ENCODE measurements around the gene DDX10.

DNA sequence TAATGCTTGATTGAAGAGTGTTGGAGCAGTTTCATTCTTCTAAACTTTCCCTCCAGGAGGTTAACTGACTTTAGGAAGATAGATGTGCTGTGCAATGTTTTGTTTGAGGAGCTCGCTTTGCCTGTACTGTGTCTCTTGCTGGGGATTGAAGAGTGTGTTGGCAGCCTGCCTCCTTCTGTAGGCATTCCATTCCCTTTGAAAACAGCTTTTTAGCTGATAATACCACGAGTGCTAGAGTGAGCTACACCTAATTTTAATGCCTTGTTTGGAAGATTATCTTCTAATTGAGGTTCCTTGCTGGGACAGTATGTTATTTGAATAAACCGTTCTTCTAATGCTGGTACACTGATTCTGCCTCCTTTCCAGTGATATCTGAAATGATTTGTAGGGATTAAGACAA, 7.2 kb downstream of the DDX10 start:
- TF ChIP-seq, protein P1, sequence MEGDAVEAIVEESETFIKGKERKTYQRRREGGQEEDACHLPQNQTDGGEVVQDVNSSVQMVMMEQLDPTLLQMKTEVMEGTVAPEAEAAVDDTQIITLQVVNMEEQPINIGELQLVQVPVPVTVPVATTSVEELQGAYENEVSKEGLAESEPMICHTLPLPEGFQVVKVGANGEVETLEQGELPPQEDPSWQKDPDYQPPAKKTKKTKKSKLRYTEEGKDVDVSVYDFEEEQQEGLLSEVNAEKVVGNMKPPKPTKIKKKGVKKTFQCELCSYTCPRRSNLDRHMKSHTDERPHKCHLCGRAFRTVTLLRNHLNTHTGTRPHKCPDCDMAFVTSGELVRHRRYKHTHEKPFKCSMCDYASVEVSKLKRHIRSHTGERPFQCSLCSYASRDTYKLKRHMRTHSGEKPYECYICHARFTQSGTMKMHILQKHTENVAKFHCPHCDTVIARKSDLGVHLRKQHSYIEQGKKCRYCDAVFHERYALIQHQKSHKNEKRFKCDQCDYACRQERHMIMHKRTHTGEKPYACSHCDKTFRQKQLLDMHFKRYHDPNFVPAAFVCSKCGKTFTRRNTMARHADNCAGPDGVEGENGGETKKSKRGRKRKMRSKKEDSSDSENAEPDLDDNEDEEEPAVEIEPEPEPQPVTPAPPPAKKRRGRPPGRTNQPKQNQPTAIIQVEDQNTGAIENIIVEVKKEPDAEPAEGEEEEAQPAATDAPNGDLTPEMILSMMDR (conservative IDR thresholded peaks at IDR 0.05), result no peak
- TF ChIP-seq ZFX (IDR thresholded peaks at IDR 0.05), result no peak
